ENCODE data around the gene ENPP6.

- TF ChIP-seq CTCF (conservative IDR thresholded peaks at IDR 0.05; ENCODE audit: low read depth, low read length) (no peak), EZH2 (IDR thresholded peaks at IDR 0.05; ENCODE audit: borderline replicate concordance, low read depth, low read length, poor library complexity, severe bottlenecking) (no peak)
These were observed 127.1 kb downstream of the ENPP6 start for GRCh38 chr4:184090571-184090970.
